Gastrocnemius medialis (tissue), 4 donors: ENCODE data around the gene ITIH3. TPM values are rescaled to one million over a fixed set of nuclear protein-coding genes. Genes with fewer than 3 reads are reported as not detected.
A peak's percentile ranks its signal among the peaks of the same experiment; 100 is the strongest.

Source experiments
- ATAC-seq, 2 donors: fragments of 150-250 bp; one replicate each; pipeline ENCODE4 v1.9.1; 2016
- DNase-seq, 2 donors: peaks; one replicate each; pipeline ENCODE4 v3.0.0-alpha.2; 2019
- H3K27ac ChIP-seq, 4 donors: fragments of 200-600 bp; sonication (generic); 1 replicate in 1 of 4; 2 replicates in 3 of 4; pipeline ENCODE4 v1.5.1; 2016 to 2018; ENCODE audit warnings: mild to moderate bottlenecking in 2 of 4, moderate library complexity in 1 of 4
- H3K27me3 ChIP-seq, 3 donors: fragments of 200-600 bp; sonication (generic) in 2 of 3; 1 replicate in 1 of 3; 2 replicates in 2 of 3; pipeline versions ENCODE4 v1.5.1 to v1.6.0; 2016 to 2019; ENCODE audit warnings: mild to moderate bottlenecking in 1 of 3, moderate library complexity in 1 of 3
- H3K36me3 ChIP-seq, 2 donors: fragments of 200-600 bp; sonication (generic) in 1 of 2; one replicate each; pipeline ENCODE4 v1.5.1; 2017 to 2018
- H3K4me1 ChIP-seq, 2 donors: fragments of 200-600 bp; sonication (generic) in 1 of 2; one replicate each; pipeline ENCODE4 v1.5.1; 2016 to 2017; ENCODE audit warnings: mild to moderate bottlenecking in 2 of 2
- H3K4me3 ChIP-seq, 4 donors: fragments of 200-600 bp; sonication (generic) in 3 of 4; 1 replicate in 1 of 4; 2 replicates in 3 of 4; pipeline ENCODE4 v1.5.1; 2016 to 2019; ENCODE audit warnings: mild to moderate bottlenecking in 2 of 4
- H3K9me3 ChIP-seq, 3 donors: fragments of 200-600 bp; sonication (generic) in 2 of 3; 1 replicate in 1 of 3; 2 replicates in 2 of 3; pipeline ENCODE4 v1.5.1; 2016 to 2019
- CTCF ChIP-seq, 5 experiments: fragments of 450-650 bp in 3 of 5; fragments of 200-600 bp in 2 of 5; sonication (generic) in 2 of 5; IDR thresholded peaks in 4 of 5; conservative IDR thresholded peaks in 1 of 5; 1 replicate in 4 of 5; 2 replicates in 1 of 5; pipeline ENCODE4 v1.5.1; 2016 to 2019; ENCODE audit warnings: antibody characterized with exemption in 5 of 5, mild to moderate bottlenecking in 3 of 5, moderate library complexity in 3 of 5
- POLR2A ChIP-seq, 2 donors: fragments of 450-650 bp; IDR thresholded peaks; one replicate each; pipeline ENCODE4 v1.6.1; 2017; ENCODE audit warnings: antibody characterized with exemption in 2 of 2, mild to moderate bottlenecking in 2 of 2, moderate library complexity in 2 of 2
- in situ Hi-C, 4 donors: fragments of 200-750 bp; cut with MboI; loops; one replicate each; pipeline versions ENCODE4 v1.15.0 to v1.8.0; 2017; ENCODE audit warnings: low sequenced_read_pairs in 4 of 4
- intact Hi-C: fragments of 100-400 bp; cut with DNase I; formaldehyde crosslinking; loops from one replicate; pipeline ENCODE4 v1.15.1; 2023; ENCODE audit warnings: low total_unique reads
- total RNA-seq, 4 donors: library from RNA; depleted of rRNA; stranded (reverse); fragments of >200 nt; gene quantifications; one replicate each; pipeline versions ENCODE4 v1.1.0 to v1.2.3, GENCODE V29; 2016

The ITIH3 gene
- total RNA-seq, 4 donors from 2014 or later: 0.66 to 3.1 (median 1.5) TPM

GRCh38 chr3:52781741-52782140, 12.9 kb upstream of the ITIH3 start:
- no peak overlapping the region for H3K4me3 ChIP-seq
- no peak for ATAC-seq
- intact Hi-C loops (no loop called here), in situ Hi-C loops (no loop called here)
- H3K27me3 ChIP-seq: no peaks in the 10 kb centered on the region
- H3K4me1 ChIP-seq: no peaks in the 10 kb centered on the region
- DNase-seq: no peak
- no peak overlapping the region for H3K27ac ChIP-seq
- no peaks in the 10 kb centered on the region for H3K36me3 ChIP-seq
- no peaks in the 10 kb centered on the region for H3K9me3 ChIP-seq
- no peak for TF ChIP-seq POLR2A (IDR thresholded peaks at IDR 0.05)
- no peak for TF ChIP-seq CTCF (IDR thresholded peaks at IDR 0.05 in 4 of 5, conservative IDR thresholded peaks at IDR 0.05 in 1 of 5)

DNA sequence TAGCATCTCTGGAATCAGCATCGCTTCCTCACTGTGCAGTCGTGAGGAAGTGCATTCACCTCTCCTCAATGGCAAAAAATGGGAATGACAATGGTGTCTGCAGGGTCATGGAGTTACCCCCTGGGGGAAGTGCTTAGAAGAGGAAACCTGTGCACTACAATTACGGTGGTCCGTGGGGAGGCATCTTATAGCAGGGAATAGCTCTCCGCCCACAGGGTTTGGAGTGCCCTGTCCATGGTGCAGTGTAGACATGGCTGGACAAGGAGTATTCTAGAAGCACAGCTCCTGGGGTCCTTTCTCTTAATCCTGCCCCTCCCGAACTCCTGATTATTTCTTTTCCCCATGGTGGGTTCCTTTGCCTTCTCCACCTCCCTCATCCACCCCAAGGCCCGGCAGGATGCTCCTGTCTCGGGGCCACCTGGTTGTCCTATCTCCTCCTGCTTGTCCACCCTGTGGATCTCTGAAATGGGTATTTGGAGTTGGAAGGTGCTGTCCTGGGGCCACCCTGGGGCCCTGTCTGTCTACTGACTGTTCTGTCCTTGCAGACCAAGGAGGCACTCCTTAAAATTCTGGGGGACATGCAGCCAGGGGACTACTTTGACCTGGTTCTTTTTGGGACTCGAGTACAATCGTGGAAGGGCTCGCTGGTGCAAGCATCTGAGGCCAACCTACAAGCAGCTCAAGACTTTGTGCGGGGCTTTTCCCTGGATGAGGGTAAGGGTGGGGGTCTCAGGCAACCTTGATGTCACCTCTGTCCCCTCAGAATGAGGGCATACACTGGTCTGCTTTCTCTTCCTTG, 12.0 kb upstream of the ITIH3 start:
- Histone ChIP-seq H3K4me1 (no peaks in the 10 kb centered on the region), H3K36me3 (no peaks in the 10 kb centered on the region), H3K27ac (no peak overlapping the region), H3K9me3 (no peaks in the 10 kb centered on the region), H3K4me3 (no peak overlapping the region), H3K27me3 (no peaks in the 10 kb centered on the region)
- in situ Hi-C loops: no loop called here
- peak in 1 of 2 donors; percentile 5 for DNase-seq
- intact Hi-C loops: no loop called here
- TF ChIP-seq POLR2A (IDR thresholded peaks at IDR 0.05) (no peak), CTCF (IDR thresholded peaks at IDR 0.05 in 4 of 5, conservative IDR thresholded peaks at IDR 0.05 in 1 of 5) (no peak)
- ATAC-seq: no peak

- no peak for ATAC-seq
- no peaks in the 10 kb centered on the region for H3K9me3 ChIP-seq
- H3K4me1 ChIP-seq: no peaks in the 10 kb centered on the region
- no peak overlapping the region for H3K4me3 ChIP-seq
- TF ChIP-seq POLR2A (IDR thresholded peaks at IDR 0.05) (no peak), CTCF (IDR thresholded peaks at IDR 0.05 in 4 of 5, conservative IDR thresholded peaks at IDR 0.05 in 1 of 5) (no peak)
- H3K27me3 ChIP-seq: no peaks in the 10 kb centered on the region
- intact Hi-C loops: no loop called here
- peak; percentile 1 to 8 for DNase-seq
- no peaks in the 10 kb centered on the region for H3K36me3 ChIP-seq
- H3K27ac ChIP-seq: no peak overlapping the region
- in situ Hi-C loops: no loop called here
These were observed 11.4 kb upstream of the ITIH3 start for GRCh38 chr3:52783211-52783555.

- DNase-seq (peak in 1 of 2 donors; percentile 6), ATAC-seq (no peak)
- in situ Hi-C loops (no loop called here), intact Hi-C loops (no loop called here)
- Histone ChIP-seq H3K36me3 (no peaks in the 10 kb centered on the region), H3K4me3 (no peak overlapping the region), H3K27ac (no peak overlapping the region), H3K9me3 (no peaks in the 10 kb centered on the region), H3K27me3 (no peaks in the 10 kb centered on the region), H3K4me1 (no peaks in the 10 kb centered on the region)
- no peak for TF ChIP-seq CTCF (IDR thresholded peaks at IDR 0.05 in 4 of 5, conservative IDR thresholded peaks at IDR 0.05 in 1 of 5)
- no peak for TF ChIP-seq POLR2A (IDR thresholded peaks at IDR 0.05)
These were observed 10.5 kb upstream of the ITIH3 start for GRCh38 chr3:52784021-52784621.
